Raji (cell line): ENCODE data around the gene SLC25A48.

Experiments
- POLR2A ChIP-seq: IDR thresholded peaks from 2 replicates; pipeline ENCODE4 v1.6.1; 2011; ENCODE audit warnings: low read depth, low read length, control low read depth; ENCODE audit not compliant: insufficient read depth

SLC25A48 gene

DNA sequence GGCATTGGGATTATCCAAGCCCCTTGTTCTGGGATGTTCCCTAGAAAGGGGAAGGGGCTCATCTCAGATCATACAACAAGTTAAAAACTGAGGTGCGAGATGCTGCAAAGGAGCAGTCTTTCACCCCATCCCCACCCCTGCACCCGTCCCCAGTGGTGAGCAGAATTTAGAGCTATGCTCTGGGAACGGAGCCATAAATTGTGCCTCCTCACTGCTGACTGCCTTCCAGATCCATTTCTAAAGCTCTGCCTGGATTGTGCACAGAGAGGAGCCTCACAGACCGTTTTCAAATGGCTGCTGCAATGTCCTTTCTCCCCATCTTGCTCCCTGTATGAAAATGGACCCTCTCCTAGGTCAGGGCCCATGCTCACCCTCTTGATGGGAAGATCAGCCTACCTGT is 8.3 kb downstream of the SLC25A48 start:
- no peak for TF ChIP-seq POLR2A

GRCh38 chr5:135843571-135844337 is 9.3 kb downstream of the SLC25A48 start:
- TF ChIP-seq POLR2A = no peak

DNA sequence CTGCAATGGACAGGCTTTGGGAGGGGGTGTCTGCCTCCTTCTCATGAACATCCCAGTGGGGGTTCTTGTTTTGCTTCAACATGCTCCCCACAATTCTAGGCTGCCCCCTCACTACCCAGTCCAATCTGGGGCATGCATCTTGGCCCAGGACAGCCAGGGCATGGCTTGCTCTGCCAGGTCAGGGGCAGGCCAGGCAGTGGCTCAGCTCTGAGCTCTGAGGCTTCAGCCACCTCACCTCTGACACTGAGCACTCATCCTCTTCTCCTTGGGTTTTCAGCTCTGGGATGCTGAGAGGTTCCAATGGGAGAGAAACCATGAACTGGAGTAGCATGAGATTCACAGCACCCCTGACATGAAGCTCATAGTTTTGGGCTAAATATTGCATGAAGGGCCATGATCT is 11.8 kb downstream of the SLC25A48 start:
- no peak for TF ChIP-seq POLR2A

GRCh38 chr5:135847976-135848375 is 13.5 kb downstream of the SLC25A48 start:
- no peak for TF ChIP-seq POLR2A

GRCh38 chr5:135850231-135850630 is 15.8 kb downstream of the SLC25A48 start:
- no peak for TF ChIP-seq POLR2A

DNA sequence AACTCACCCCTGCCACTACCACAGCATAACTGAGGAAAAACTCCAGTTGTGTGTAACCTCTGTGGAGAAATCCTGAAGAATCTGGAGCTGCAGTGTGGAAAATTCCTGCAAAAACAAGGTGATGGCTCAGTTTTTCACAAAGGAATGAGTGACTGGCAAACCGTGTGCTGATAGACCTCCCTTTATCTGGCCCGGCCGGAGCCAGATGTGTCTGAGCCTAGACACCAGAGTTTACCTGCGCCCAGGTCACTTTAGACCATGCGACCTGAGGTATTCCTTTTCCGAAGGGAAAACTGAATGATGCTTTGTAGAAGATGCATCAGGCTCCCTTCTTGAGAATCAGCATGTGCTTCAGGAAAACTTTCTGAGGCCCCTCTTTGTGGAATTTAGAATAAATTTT is 16.2 kb downstream of the SLC25A48 start:
- TF ChIP-seq POLR2A = no peak

DNA sequence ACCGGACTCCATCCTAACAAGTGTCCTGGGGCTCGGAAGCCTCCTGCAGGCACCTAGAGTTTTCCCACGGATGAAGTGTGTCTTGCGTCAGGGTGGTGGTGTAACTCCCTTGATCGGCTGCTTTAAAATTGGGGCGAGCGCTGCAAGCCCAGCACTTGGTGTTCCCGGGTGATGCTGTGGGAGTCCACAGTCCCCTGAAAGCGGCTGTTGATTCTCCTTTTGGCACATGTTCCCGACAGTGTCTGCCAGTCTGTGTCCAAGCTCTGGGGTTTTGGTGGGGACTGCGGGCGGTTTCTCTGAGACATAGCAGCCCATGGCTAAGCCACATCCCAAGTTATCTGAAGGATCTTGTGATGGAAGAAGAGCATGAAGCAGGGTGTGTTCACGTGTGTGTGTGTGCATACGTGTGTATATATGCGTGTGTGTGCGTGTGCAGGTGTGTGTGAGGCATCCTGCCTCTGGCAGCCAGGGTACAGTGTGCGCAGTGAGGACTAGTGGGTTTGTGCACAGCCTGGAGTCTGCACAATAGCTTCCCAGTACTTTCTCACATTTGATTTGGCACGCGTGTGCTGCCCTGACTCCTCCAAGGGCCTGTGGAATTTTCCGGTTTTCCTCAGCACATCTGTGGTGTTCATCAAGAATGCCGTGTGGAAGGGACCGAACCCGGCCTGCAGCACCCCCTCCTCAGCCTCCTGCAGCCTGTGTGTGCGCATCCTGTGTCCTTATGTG is 16.9 kb downstream of the SLC25A48 start:
- TF ChIP-seq POLR2A = no peak

DNA sequence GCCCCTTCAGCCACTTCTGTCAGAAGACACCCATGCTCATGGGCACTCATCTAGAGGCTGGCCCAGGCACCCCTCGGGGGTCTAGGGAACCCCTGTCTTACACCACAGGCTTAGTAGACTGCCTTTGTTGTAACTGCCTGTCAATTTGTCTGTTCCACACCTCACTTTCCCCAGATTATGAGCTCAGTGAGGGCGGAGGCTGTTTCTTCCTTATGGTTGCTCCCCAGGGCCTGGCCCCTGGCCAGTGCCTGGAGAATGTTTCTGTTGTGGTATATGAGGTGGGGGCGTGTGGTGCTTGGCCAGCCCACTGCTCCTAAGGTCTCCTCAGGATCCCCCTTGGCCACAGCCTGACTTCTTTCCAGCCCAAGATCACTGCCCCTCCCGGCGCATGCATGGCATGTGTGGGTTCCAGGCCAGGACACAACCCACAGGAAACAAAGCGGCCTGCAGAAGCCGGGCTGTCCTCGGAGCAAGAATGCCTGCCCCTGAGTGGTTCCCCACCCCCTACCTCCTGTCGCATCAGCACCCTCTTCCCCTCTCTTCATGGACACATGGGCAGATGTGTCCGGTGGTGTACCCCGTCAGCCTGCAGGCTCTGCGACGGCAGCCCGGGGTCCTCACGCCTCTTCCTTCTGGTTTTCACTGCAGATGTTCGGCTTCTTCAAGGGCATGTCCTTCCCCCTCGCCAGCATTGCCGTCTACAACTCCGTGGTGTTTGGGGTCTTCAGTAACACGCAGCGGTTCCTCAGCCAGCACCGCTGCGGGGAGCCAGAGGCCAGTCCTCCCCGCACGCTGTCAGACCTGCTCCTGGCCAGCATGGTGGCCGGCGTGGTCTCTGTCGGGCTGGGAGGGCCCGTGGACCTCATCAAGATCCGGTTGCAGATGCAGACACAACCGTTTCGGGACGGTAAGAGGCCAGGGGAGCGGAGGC is 17.7 kb downstream of the SLC25A48 start:
- TF ChIP-seq POLR2A = no peak

GRCh38 chr5:135857630-135858311 is 23.3 kb downstream of the SLC25A48 start:
- no peak for TF ChIP-seq POLR2A

DNA sequence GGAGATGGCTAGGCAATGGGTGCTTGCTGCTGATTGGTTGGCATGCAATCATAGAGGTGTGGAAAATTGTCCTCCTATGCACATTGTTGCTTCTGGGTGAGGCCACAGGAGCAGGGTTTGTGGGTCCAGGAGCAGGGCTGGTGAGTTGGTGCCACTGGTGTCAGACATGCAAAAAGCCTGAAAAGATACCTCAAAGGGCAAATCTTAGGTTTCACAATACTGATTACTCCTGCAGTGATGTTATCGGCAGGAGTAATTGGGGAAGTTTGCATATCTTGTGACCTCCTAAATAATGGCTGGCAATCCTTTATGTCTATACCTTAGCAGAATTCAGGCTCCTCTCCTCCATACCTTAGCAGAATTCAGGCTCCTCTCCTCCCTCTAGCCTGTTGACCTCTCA is 25.2 kb downstream of the SLC25A48 start:
- TF ChIP-seq POLR2A = no peak

- no peak for TF ChIP-seq POLR2A
Observed at GRCh38 chr5:135861641-135862040, 27.2 kb downstream of the SLC25A48 start.

DNA sequence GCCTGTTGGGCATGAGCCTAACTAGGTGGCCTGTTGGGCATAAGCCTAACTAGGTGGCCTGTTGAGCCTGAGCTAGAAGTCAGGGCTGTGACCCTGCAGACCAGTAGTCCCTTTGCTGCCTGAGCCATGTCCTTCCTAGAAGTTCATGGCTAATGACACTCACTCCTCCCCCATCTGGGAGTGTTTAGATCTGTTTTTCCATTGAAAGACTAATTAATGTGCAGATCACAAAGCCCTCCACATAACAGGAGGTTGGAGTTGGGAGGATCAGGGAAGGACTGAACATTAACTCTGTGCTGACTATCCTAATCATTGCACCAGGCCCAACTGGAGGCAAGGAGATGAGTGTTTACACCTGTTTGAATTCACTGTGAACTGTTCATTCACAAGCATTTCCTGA is 27.6 kb downstream of the SLC25A48 start:
- no peak for TF ChIP-seq POLR2A

DNA sequence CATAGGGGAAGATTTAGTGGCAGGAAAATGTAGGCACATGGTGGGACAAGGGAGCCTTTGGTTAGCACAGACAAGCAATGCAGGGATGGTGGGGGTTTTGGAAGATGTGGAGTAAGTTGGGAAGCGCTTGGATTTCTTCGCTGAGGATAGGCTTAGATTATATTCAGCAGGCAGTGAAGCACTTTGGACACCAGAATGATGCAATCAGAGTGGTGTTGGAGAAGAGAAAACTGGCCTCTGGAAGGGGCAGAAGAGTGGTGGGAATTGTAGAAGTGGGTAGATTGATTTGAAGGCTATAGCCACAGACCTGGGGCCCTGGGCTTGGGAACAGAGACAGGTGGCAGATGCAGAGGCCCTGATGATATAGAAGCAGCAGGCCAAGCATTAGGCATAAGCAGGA is 28.3 kb downstream of the SLC25A48 start:
- no peak for TF ChIP-seq POLR2A

DNA sequence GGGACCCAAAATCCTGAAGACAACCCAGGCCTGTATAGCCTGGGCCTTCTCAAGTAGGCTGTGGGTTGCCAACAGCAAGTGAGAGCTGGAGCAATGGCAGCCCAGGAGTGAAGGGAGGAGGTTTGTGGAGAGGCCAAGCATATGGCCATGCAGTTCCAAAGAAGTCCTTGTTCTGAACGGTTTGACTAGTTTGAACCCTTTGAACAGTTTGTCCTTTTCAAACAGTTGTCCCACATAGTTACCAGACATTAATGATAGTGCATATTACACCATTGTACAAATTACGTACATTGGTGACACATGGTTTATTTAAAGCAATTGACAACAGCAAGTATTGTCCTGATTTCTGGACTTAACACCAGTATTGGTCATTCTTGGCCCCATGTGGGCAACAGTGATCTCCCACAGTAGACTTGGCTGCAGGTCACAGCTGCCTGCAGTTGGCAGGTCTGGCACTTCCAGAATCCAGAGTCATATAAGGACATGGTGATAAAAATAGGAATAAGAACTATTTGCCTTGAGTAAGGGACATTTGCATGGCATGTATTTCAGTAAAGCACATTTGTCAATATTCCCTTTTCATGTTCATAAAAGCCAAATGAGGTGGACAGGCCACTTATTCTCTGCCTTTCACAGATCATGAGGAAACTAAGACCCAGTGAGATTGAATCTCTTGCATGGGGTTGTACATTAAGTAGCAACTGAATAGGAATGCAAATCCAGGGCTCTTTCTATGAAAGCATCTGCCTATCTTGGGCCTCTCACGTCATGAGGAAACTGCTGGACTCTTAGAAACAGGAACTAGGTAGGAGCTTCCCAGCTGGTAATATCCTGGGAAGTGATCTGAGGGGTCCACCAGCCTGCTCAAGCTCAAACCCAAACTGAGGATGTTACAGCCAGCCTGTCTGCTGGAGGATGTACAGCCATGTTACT is 30.3 kb downstream of the SLC25A48 start:
- no peak for TF ChIP-seq POLR2A
